IMR-90 (cell line): ENCODE measurements around the gene SUPT3H. TPM values are rescaled to one million over a fixed set of nuclear protein-coding genes. Genes with fewer than 3 reads are reported as not detected.

ENCODE experiments used
- ATAC-seq: fragments of 200-7000 bp; cut with Tn5 transposase; 2 replicates; pipeline ENCODE4 v1.9.1; 2020; ENCODE audit warnings: low read depth, mild to moderate bottlenecking, moderate library complexity
- BruUV-seq: library from RNA; stranded (reverse); fragments of 400-500 nt; replicated peaks from 2 replicates; lab custom pipeline; 2021; lab: Mats Ljungman, UMichigan
- CTCF ChIA-PET: fragments of 300-600 bp; formaldehyde crosslinking; extraction: SDS; loops from one replicate; lab custom pipeline; 2021; ENCODE audit warnings: antibody characterized with exemption; lab: Yijun Ruan, JAX
- POLR2A ChIA-PET: fragments of 300-600 bp; sonication (Branson Sonifier 250); formaldehyde crosslinking; loops from one replicate; lab custom pipeline; 2022; ENCODE audit warnings: antibody characterized with exemption; ENCODE audit not compliant: unreplicated experiment; lab: Charles Lee
- DNase-seq: peaks from one replicate; pipeline ENCODE4 v3.0.0; 2013
- H2AFZ ChIP-seq: replicated peaks from 2 replicates; pipeline ENCODE3; 2013; ENCODE audit warnings: low read length, mild to moderate bottlenecking; ENCODE audit not compliant: poor library complexity
- H2AK5ac ChIP-seq: 2 replicates; pipeline ENCODE4 v1.6.1; 2013; ENCODE audit warnings: low read depth, low read length, inconsistent platforms
- H2AK9ac ChIP-seq: replicated peaks from 2 replicates; pipeline ENCODE3; 2013; ENCODE audit warnings: mild to moderate bottlenecking, low read depth, low read length, moderate library complexity; ENCODE audit not compliant: poor library complexity
- H2BK120ac ChIP-seq: 2 replicates; pipeline ENCODE4 v1.6.1; 2013; ENCODE audit warnings: low read depth, low read length, inconsistent platforms
- H2BK15ac ChIP-seq: 3 replicates; pipeline ENCODE4 v1.6.1; 2013; ENCODE audit warnings: low read depth, low read length, inconsistent platforms
- H2BK20ac ChIP-seq: 2 replicates; pipeline ENCODE4 v1.6.1; 2013; ENCODE audit warnings: low read depth, mild to moderate bottlenecking, inconsistent platforms, low read length, moderate library complexity
- H2BK5ac ChIP-seq: 2 replicates; pipeline ENCODE4 v1.6.1; 2013; ENCODE audit warnings: mild to moderate bottlenecking, low read depth, low read length, inconsistent platforms; ENCODE audit not compliant: poor library complexity, severe bottlenecking
- H3K14ac ChIP-seq: replicated peaks from 2 replicates; pipeline ENCODE4 v1.6.1; 2013; ENCODE audit warnings: low read depth, low read length, inconsistent platforms
- H3K18ac ChIP-seq: 2 replicates; pipeline ENCODE4 v1.6.1; 2013; ENCODE audit warnings: low read depth, low read length, control low read depth
- H3K23ac ChIP-seq: 2 replicates; pipeline ENCODE4 v1.6.1; 2013; ENCODE audit warnings: low read depth, low read length, inconsistent platforms
- H3K27ac ChIP-seq: 2 replicates; pipeline ENCODE4 v1.5.1; 2013; ENCODE audit warnings: mild to moderate bottlenecking, control low read depth, low read length; ENCODE audit not compliant: insufficient read depth
- H3K27me3 ChIP-seq: 2 replicates; pipeline ENCODE4 v1.6.1; 2013; ENCODE audit warnings: low read length; ENCODE audit not compliant: control insufficient read depth, insufficient read depth
- H3K36me3 ChIP-seq: 2 replicates; pipeline ENCODE4 v1.6.1; 2013; ENCODE audit warnings: low read length, mixed read lengths; ENCODE audit not compliant: control insufficient read depth, insufficient read depth
- H3K4ac ChIP-seq: 2 replicates; pipeline ENCODE4 v1.6.1; 2013; ENCODE audit warnings: low read depth, low read length, inconsistent platforms
- H3K4me1 ChIP-seq: 2 replicates; pipeline ENCODE4 v1.6.1; 2013; ENCODE audit warnings: low read length, mixed read lengths; ENCODE audit not compliant: control insufficient read depth, insufficient read depth
- H3K4me2 ChIP-seq: 2 replicates; pipeline ENCODE4 v1.6.1; 2013; ENCODE audit warnings: low read depth, mild to moderate bottlenecking, control low read depth, low read length, moderate library complexity
- H3K4me3 ChIP-seq: 2 replicates; pipeline ENCODE4 v1.5.1; 2013; ENCODE audit warnings: low read depth, mild to moderate bottlenecking, control low read depth, low read length, moderate library complexity; ENCODE audit not compliant: insufficient read depth
- H3K56ac ChIP-seq: 2 replicates; pipeline ENCODE4 v1.6.1; 2013; ENCODE audit warnings: low read length, inconsistent platforms; ENCODE audit not compliant: insufficient read depth; ENCODE audit errors: extremely low read depth
- H3K79me1 ChIP-seq, 2 experiments: 2 replicates each; pipeline ENCODE4 v1.6.1; 2013; ENCODE audit warnings: low read length in 2 of 2, inconsistent platforms in 1 of 2, low read depth in 1 of 2
- H3K9ac ChIP-seq: 2 replicates; pipeline ENCODE4 v1.6.1; 2013; ENCODE audit warnings: low read depth, low read length, control low read depth
- H3K9me1 ChIP-seq: 2 replicates; pipeline ENCODE4 v1.6.1; 2013; ENCODE audit warnings: low read length, inconsistent platforms; ENCODE audit not compliant: insufficient read depth
- H3K9me3 ChIP-seq: 2 replicates; pipeline ENCODE4 v1.6.1; 2013; ENCODE audit warnings: low read length; ENCODE audit not compliant: control insufficient read depth, insufficient read depth
- H4K20me1 ChIP-seq: 2 replicates; pipeline ENCODE4 v1.6.1; 2013; ENCODE audit warnings: low read length, inconsistent platforms; ENCODE audit not compliant: insufficient read depth
- H4K5ac ChIP-seq: 2 replicates; pipeline ENCODE4 v1.6.1; 2013; ENCODE audit warnings: mild to moderate bottlenecking, low read depth, low read length, control low read depth
- H4K8ac ChIP-seq, 2 experiments: 2 replicates each; pipeline ENCODE4 v1.6.1; 2013; ENCODE audit warnings: low read depth in 2 of 2, low read length in 2 of 2, control low read depth in 1 of 2, inconsistent platforms in 1 of 2
- H4K91ac ChIP-seq: 2 replicates; pipeline ENCODE4 v1.6.1; 2013; ENCODE audit warnings: low read depth, low read length, inconsistent platforms; ENCODE audit not compliant: insufficient read depth
- CEBPB ChIP-seq: IDR thresholded peaks from 2 replicates; pipeline ENCODE4 v1.6.1; 2012; ENCODE audit warnings: low read depth, low read length, improper control_type of control experiment
- CHD1 ChIP-seq: IDR thresholded peaks from 2 replicates; pipeline ENCODE4 v1.6.1; 2012; ENCODE audit warnings: low read depth, low read length, improper control_type of control experiment
- CTCF ChIP-seq: conservative IDR thresholded peaks from 2 replicates; pipeline ENCODE4 v1.5.1; 2012; ENCODE audit warnings: mild to moderate bottlenecking, low read depth, low read length, improper control_type of control experiment
- FOS ChIP-seq: fragments of 150-350 bp; IDR thresholded peaks from 2 replicates; pipeline ENCODE4 v1.6.1; 2016; ENCODE audit warnings: low read depth, low read length
- MAZ ChIP-seq: IDR thresholded peaks from 2 replicates; pipeline ENCODE4 v1.6.1; 2012; ENCODE audit warnings: low read depth, mild to moderate bottlenecking, low read length, improper control_type of control experiment, moderate library complexity, borderline replicate concordance
- MXI1 ChIP-seq: IDR thresholded peaks from 2 replicates; pipeline ENCODE4 v1.6.1; 2012; ENCODE audit warnings: low read depth, mild to moderate bottlenecking, low read length, moderate library complexity, borderline replicate concordance
- NFE2L2 ChIP-seq: fragments of 150-350 bp; IDR thresholded peaks from 2 replicates; pipeline ENCODE4 v1.6.1; 2016; ENCODE audit warnings: low read depth, mild to moderate bottlenecking, low read length
- RAD21 ChIP-seq: IDR thresholded peaks from 2 replicates; pipeline ENCODE4 v1.6.1; 2012; ENCODE audit warnings: low read length, improper control_type of control experiment
- RCOR1 ChIP-seq: IDR thresholded peaks from 2 replicates; pipeline ENCODE4 v1.6.1; 2012; ENCODE audit warnings: mild to moderate bottlenecking, low read length, improper control_type of control experiment; ENCODE audit not compliant: insufficient replicate concordance
- RFX5 ChIP-seq: IDR thresholded peaks from 2 replicates; pipeline ENCODE4 v1.8.0; 2012; ENCODE audit warnings: low read depth, mild to moderate bottlenecking, low read length, moderate library complexity
- WGBS, 2 experiments: methylation state at CpG; one replicate each; pipeline versions ENCODE4 v1.1.5 to v1.1.7; 2013; ENCODE audit warnings: missing lambda C conversion rate in 2 of 2; ENCODE audit not compliant: insufficient read length in 1 of 2; ENCODE audit errors: extremely low coverage in 2 of 2; 5-methylcytosine and 5-hydroxymethylcytosine counted together
- dilution Hi-C: fragments of 300-500 bp; cut with HindIII; formaldehyde crosslinking; loops from one replicate; pipeline ENCODE4 v1.14.3; 2018; ENCODE audit warnings: low sequenced_read_pairs; ENCODE audit not compliant: unreplicated experiment
- in situ Hi-C: fragments of 300-500 bp; cut with MboI; formaldehyde crosslinking; loops from 3 replicates; pipeline ENCODE4 v1.14.3; 2019; ENCODE audit warnings: low sequenced_read_pairs, inconsistent platforms, mixed read lengths
- intact Hi-C: fragments of 100-400 bp; cut with micrococcal nuclease; formaldehyde crosslinking; loops from 2 replicates; pipeline ENCODE4 v1.10.0; 2022
- polyA plus RNA-seq, 3 experiments: library from polyadenylated mRNA; depleted of rRNA; stranded (reverse); fragments of >200 nt; gene quantifications; 2 replicates each; pipeline ENCODE4 v1.2.3, GENCODE V29; 2012; ENCODE audit warnings: low replicate concordance in 1 of 3
- total RNA-seq: library from RNA; depleted of rRNA; stranded (reverse); fragments of >200 nt; gene quantifications from 2 replicates; pipeline ENCODE4 v1.2.3, GENCODE V29; 2012

Gene SUPT3H
- total and polyA plus RNA-seq, 2 of the 4 experiments (the other 2 are of a cell fraction) = 4.5 to 5.0 TPM

DNA sequence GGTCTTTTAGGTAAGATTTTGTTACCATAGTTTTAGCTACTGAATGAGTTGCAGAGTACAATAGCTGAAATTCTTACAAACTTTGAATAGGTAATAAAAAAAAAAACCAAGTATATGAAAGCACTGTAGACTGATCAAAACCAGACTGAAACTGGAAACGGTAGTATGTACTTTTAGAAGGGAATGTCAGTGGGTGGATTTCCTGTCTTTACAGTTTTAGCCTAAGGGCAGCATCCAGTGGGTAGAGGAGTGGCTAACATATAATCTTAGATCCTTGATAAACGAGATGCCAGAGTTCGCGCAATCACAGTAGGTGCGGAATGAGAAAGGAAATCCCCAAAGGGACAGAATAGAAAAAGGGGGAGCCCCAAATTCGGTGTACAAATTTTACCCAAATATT is 435.5 kb downstream of the SUPT3H start:
- DNase-seq (no peak), ATAC-seq (no peak)
- TF ChIP-seq FOS (no peak), CHD1 (no peak), MXI1 (no peak), RFX5 (no peak), RCOR1 (no peak), CTCF (no peak), CEBPB (no peak), NFE2L2 (no peak), MAZ (no peak), RAD21 (no peak)
- Histone ChIP-seq H3K56ac (no peak overlapping the region), H3K79me1 (no peaks in the 10 kb centered on the region), H4K20me1 (no peaks in the 10 kb centered on the region), H4K91ac (no peak overlapping the region), H2BK5ac (no peak overlapping the region), H2BK20ac (no peak overlapping the region), H3K14ac (no peak overlapping the region), H2BK120ac (no peak overlapping the region), H3K27ac (no peak overlapping the region), H3K4ac (no peak overlapping the region), H3K9ac (no peak overlapping the region), H3K4me3 (no peak overlapping the region), H3K27me3 (no peaks in the 10 kb centered on the region), H3K9me3 (no peaks in the 10 kb centered on the region), H3K9me1 (no peaks in the 10 kb centered on the region), H3K4me2 (no peak overlapping the region), H2AK9ac (no peak overlapping the region), H3K36me3 (no peaks in the 10 kb centered on the region), H4K5ac (no peak overlapping the region), H4K8ac (no peak overlapping the region), H2AFZ (no peak overlapping the region), H2AK5ac (no peak overlapping the region), H2BK15ac (no peak overlapping the region), H3K18ac (no peak overlapping the region), H3K4me1 (no peaks in the 10 kb centered on the region), H3K23ac (no peak overlapping the region)
- whole genome bisulfite sequencing, 2 experiments = no CpG with 5 or more reads among the region's 6 CpGs
- ChIA-PET CTCF (no interaction called here), POLR2A (no interaction called here)
- in situ Hi-C loops (no loop called here), dilution Hi-C loops (no loop called here), intact Hi-C loops (no loop called here)
- no TSS peak for BruUV-seq
